Measurements from ENCODE around the gene ZC3H15.

DNA sequence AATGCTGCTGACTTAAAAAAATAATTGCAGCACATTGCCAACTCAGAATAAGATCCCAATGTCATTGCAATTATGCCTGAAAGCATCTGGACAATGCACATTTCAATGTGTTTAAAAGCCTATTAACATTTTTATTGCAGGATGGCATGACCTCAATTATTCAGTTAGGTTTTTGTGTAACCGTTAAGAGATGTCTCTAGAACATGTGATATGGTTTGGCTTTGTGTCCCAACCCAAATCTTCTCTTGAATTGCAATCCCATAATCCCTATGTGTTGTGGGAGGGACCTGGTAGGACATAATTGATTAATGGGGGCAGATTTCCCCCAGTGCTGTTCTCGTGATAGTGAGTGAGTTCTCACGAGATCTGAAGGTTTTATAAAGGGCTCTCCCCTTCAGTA is 43.2 kb upstream of the ZC3H15 start:
- TF ChIP-seq ZBTB7A (IDR thresholded peaks at IDR 0.05; ENCODE audit: low read depth) (no peak), EGR1 (IDR thresholded peaks at IDR 0.05) (no peak), TAF1 (IDR thresholded peaks at IDR 0.05; ENCODE audit: low read depth) (no peak), CEBPB (IDR thresholded peaks at IDR 0.05) (no peak), CREB1 (IDR thresholded peaks at IDR 0.05; ENCODE audit: low read depth) (no peak), RAD21 (IDR thresholded peaks at IDR 0.05; ENCODE audit: low read depth) (no peak), TCF12 (IDR thresholded peaks at IDR 0.05; ENCODE audit: low read depth) (no peak), YY1 (IDR thresholded peaks at IDR 0.05; ENCODE audit: low read depth) (no peak), EP300 (IDR thresholded peaks at IDR 0.05; ENCODE audit: borderline replicate concordance) (no peak), FOXM1 (IDR thresholded peaks at IDR 0.05; ENCODE audit: borderline replicate concordance, low read depth) (no peak)
- TF ChIP-seq, protein P1, sequence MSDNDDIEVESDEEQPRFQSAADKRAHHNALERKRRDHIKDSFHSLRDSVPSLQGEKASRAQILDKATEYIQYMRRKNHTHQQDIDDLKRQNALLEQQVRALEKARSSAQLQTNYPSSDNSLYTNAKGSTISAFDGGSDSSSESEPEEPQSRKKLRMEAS (IDR thresholded peaks at IDR 0.05) = no peak
- TF ChIP-seq, protein P2, sequence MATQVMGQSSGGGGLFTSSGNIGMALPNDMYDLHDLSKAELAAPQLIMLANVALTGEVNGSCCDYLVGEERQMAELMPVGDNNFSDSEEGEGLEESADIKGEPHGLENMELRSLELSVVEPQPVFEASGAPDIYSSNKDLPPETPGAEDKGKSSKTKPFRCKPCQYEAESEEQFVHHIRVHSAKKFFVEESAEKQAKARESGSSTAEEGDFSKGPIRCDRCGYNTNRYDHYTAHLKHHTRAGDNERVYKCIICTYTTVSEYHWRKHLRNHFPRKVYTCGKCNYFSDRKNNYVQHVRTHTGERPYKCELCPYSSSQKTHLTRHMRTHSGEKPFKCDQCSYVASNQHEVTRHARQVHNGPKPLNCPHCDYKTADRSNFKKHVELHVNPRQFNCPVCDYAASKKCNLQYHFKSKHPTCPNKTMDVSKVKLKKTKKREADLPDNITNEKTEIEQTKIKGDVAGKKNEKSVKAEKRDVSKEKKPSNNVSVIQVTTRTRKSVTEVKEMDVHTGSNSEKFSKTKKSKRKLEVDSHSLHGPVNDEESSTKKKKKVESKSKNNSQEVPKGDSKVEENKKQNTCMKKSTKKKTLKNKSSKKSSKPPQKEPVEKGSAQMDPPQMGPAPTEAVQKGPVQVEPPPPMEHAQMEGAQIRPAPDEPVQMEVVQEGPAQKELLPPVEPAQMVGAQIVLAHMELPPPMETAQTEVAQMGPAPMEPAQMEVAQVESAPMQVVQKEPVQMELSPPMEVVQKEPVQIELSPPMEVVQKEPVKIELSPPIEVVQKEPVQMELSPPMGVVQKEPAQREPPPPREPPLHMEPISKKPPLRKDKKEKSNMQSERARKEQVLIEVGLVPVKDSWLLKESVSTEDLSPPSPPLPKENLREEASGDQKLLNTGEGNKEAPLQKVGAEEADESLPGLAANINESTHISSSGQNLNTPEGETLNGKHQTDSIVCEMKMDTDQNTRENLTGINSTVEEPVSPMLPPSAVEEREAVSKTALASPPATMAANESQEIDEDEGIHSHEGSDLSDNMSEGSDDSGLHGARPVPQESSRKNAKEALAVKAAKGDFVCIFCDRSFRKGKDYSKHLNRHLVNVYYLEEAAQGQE (IDR thresholded peaks at IDR 0.05; ENCODE audit: low read depth) = no peak
- TF ChIP-seq, protein P3, sequence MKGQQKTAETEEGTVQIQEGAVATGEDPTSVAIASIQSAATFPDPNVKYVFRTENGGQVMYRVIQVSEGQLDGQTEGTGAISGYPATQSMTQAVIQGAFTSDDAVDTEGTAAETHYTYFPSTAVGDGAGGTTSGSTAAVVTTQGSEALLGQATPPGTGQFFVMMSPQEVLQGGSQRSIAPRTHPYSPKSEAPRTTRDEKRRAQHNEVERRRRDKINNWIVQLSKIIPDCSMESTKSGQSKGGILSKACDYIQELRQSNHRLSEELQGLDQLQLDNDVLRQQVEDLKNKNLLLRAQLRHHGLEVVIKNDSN (IDR thresholded peaks at IDR 0.05) = no peak

All from Ishikawa (cell line).